Loucy (cell line): Measurements from ENCODE around the gene SMAD5.

Experiments
- H2AFZ ChIP-seq: fragments of 200-600 bp; sonication (generic); 2 replicates; pipeline ENCODE4 v1.6.0; 2016; ENCODE audit warnings: antibody characterized with exemption, mild to moderate bottlenecking, low read length, moderate library complexity
- H3F3A ChIP-seq: fragments of 200-600 bp; 2 replicates; pipeline ENCODE4 v1.6.0; 2016; ENCODE audit warnings: antibody characterized with exemption, low read depth, mild to moderate bottlenecking
- H3K27me3 ChIP-seq: fragments of 200-600 bp; sonication (generic); 2 replicates; pipeline ENCODE4 v1.6.1; 2014; ENCODE audit warnings: low read length, mild to moderate bottlenecking; ENCODE audit not compliant: insufficient read depth, poor library complexity, severe bottlenecking
- H3K36me3 ChIP-seq: fragments of 200-600 bp; sonication (generic); 2 replicates; pipeline ENCODE4 v1.6.1; 2016; ENCODE audit warnings: low read length; ENCODE audit not compliant: insufficient read depth
- H3K4me1 ChIP-seq: fragments of 200-600 bp; sonication (generic); 2 replicates; pipeline ENCODE4 v1.5.1; 2014; ENCODE audit warnings: low read length, mild to moderate bottlenecking; ENCODE audit not compliant: insufficient read depth, poor library complexity, severe bottlenecking
- H3K4me2 ChIP-seq: fragments of 200-600 bp; sonication (generic); 2 replicates; pipeline ENCODE4 v1.6.0; 2014; ENCODE audit warnings: antibody characterized with exemption, low read length, low read depth, mild to moderate bottlenecking; ENCODE audit not compliant: poor library complexity, severe bottlenecking
- H3K4me3 ChIP-seq: fragments of 200-600 bp; sonication (generic); 2 replicates; pipeline ENCODE4 v1.5.1; 2014; ENCODE audit warnings: low read length, mild to moderate bottlenecking, mixed read lengths; ENCODE audit not compliant: poor library complexity, severe bottlenecking
- H3K79me2 ChIP-seq: fragments of 200-600 bp; sonication (generic); 2 replicates; pipeline ENCODE4 v1.6.1; 2014; ENCODE audit warnings: low read length; ENCODE audit not compliant: insufficient read depth
- H3K9ac ChIP-seq: fragments of 200-600 bp; sonication (generic); 2 replicates; pipeline ENCODE4 v1.6.0; 2014; ENCODE audit warnings: mild to moderate bottlenecking, low read depth, low read length, moderate library complexity; ENCODE audit not compliant: poor library complexity, severe bottlenecking
- H3K9me2 ChIP-seq: fragments of 200-600 bp; sonication (generic); replicated peaks from 2 replicates; pipeline ENCODE4 v1.6.1; 2016; ENCODE audit warnings: low read depth, low read length, mixed read lengths
- H3K9me3 ChIP-seq: fragments of 200-600 bp; sonication (generic); 2 replicates; pipeline ENCODE4 v1.6.1; 2014; ENCODE audit warnings: mild to moderate bottlenecking, antibody characterized with exemption, low read length, low read depth; ENCODE audit not compliant: insufficient read depth
- H4K20me1 ChIP-seq: fragments of 200-600 bp; sonication (generic); 2 replicates; pipeline ENCODE4 v1.6.0; 2014; ENCODE audit warnings: antibody characterized with exemption, low read length, mild to moderate bottlenecking; ENCODE audit not compliant: insufficient read depth, poor library complexity, severe bottlenecking
- CTCF ChIP-seq: fragments of 200-600 bp; sonication (generic); conservative IDR thresholded peaks from 2 replicates; pipeline ENCODE4 v1.5.1; 2014; ENCODE audit warnings: mild to moderate bottlenecking, antibody characterized with exemption, low read length
- EZH2phosphoT487 ChIP-seq: fragments of 200-600 bp; IDR thresholded peaks from 2 replicates; pipeline ENCODE4 v1.6.1; 2018; ENCODE audit warnings: antibody characterized with exemption, mild to moderate bottlenecking, moderate library complexity, borderline replicate concordance

The SMAD5 gene

DNA sequence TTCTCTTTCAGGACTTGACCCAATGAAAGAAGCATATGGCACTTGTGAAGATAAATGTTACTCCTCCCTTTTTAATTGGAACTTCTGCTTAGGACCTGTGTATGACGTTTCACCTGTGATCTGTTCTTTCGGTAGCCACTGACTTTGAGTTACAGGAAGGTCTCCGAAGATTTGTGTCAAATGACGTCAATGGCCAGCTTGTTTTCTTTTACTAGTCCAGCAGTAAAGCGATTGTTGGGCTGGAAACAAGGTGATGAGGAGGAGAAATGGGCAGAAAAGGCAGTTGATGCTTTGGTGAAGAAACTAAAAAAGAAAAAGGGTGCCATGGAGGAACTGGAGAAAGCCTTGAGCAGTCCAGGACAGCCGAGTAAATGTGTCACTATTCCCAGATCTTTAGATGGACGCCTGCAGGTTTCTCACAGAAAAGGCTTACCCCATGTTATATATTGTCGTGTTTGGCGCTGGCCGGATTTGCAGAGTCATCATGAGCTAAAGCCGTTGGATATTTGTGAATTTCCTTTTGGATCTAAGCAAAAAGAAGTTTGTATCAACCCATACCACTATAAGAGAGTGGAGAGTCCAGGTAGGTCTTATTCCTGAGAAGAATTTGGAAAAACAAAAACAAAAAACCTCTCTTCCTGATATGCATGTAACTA, 21.1 kb downstream of the SMAD5 start:
- H3K36me3 ChIP-seq, result peaks cover 59% of the 10 kb centered on the region
- TF ChIP-seq EZH2phosphoT487, result no peak
- TF ChIP-seq CTCF, result no peak
- H3K4me1 ChIP-seq, result no peaks in the 10 kb centered on the region
- no peak overlapping the region for H3K4me3 ChIP-seq
- H3F3A ChIP-seq, result no peaks in the 10 kb centered on the region
- peaks cover 69% of the 10 kb centered on the region for H3K79me2 ChIP-seq
- no peaks in the 10 kb centered on the region for H3K9me3 ChIP-seq
- peaks cover 49% of the 10 kb centered on the region for H4K20me1 ChIP-seq
- no peaks in the 10 kb centered on the region for H3K27me3 ChIP-seq
- H3K9ac ChIP-seq, result no peak overlapping the region
- no peak overlapping the region for H2AFZ ChIP-seq
- no peak overlapping the region for H3K4me2 ChIP-seq
- H3K9me2 ChIP-seq, result no peaks in the 10 kb centered on the region

DNA sequence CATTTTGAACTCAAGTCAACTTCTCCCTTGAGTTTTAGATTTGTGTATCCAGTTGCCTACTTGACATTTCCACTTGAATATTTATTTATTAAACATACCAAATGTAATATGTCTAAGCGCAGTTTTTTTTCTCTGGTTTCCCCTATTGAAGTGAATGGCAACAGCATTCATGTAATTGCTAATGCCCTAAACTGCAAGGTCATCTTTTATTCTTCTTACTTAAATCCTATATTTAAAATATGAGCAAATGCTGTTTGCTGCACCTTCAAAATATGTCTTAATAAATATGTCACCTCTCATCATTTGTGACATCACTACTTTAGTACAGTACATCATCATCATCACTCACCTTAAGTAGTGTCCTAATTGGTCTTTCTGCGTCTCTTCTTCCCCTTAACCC, 22.4 kb downstream of the SMAD5 start:
- Histone ChIP-seq H3K9me3 (no peaks in the 10 kb centered on the region), H2AFZ (no peak overlapping the region), H3K4me3 (no peak overlapping the region), H3K36me3 (peaks cover 51% of the 10 kb centered on the region), H3F3A (no peaks in the 10 kb centered on the region), H3K79me2 (peaks cover 63% of the 10 kb centered on the region), H3K4me1 (no peaks in the 10 kb centered on the region), H4K20me1 (peaks cover 40% of the 10 kb centered on the region), H3K9ac (no peak overlapping the region), H3K4me2 (no peak overlapping the region), H3K27me3 (no peaks in the 10 kb centered on the region), H3K9me2 (no peaks in the 10 kb centered on the region)
- TF ChIP-seq EZH2phosphoT487, result no peak
- no peak for TF ChIP-seq CTCF

GRCh38 chr5:136155761-136156160, 23.1 kb downstream of the SMAD5 start:
- Histone ChIP-seq H3K79me2 (peaks cover 58% of the 10 kb centered on the region), H3K9me2 (no peaks in the 10 kb centered on the region), H3K9me3 (no peaks in the 10 kb centered on the region), H3K4me3 (no peak overlapping the region), H4K20me1 (peaks cover 33% of the 10 kb centered on the region), H3K4me1 (no peaks in the 10 kb centered on the region), H3F3A (no peaks in the 10 kb centered on the region), H3K4me2 (no peak overlapping the region), H3K9ac (no peak overlapping the region), H3K27me3 (no peaks in the 10 kb centered on the region), H2AFZ (no peak overlapping the region), H3K36me3 (peaks cover 56% of the 10 kb centered on the region)
- TF ChIP-seq CTCF (no peak), EZH2phosphoT487 (no peak)
